NCI-H2081 (cell line): ENCODE measurements around the gene ADAM12.
"Not testable (repeated sequence)": the region's sequence is repeated elsewhere in the genome, so short reads cannot be mapped to it uniquely, and the experiment has no call there.

ENCODE experiments used
- DNase-seq, 2 experiments: peaks; one replicate each; lab custom pipeline; 2025; lab: John Stamatoyannopoulos, UW

Gene ADAM12

GRCh38 chr10:126052171-126052570, 336.1 kb downstream of the ADAM12 start:
- no peak for DNase-seq

- no peak for DNase-seq
Measured at GRCh38 chr10:126049759-126050700, 338.2 kb downstream of the ADAM12 start.

- DNase-seq = not testable (repeated sequence)
Measured at GRCh38 chr10:126047749-126048148, 340.5 kb downstream of the ADAM12 start.

GRCh38 chr10:126046831-126047230, 341.4 kb downstream of the ADAM12 start:
- no peak for DNase-seq

- DNase-seq = no peak
Measured at GRCh38 chr10:126045861-126046260, 342.4 kb downstream of the ADAM12 start.

GRCh38 chr10:126043389-126043788, 344.9 kb downstream of the ADAM12 start:
- no peak for DNase-seq

- DNase-seq = no peak
Measured at GRCh38 chr10:126042906-126043305, 345.4 kb downstream of the ADAM12 start.

- DNase-seq = no peak
Measured at GRCh38 chr10:126042354-126042753, 345.9 kb downstream of the ADAM12 start.

- no peak for DNase-seq
Measured at GRCh38 chr10:126041804-126042231, 346.5 kb downstream of the ADAM12 start.

GRCh38 chr10:126041117-126041516, 347.2 kb downstream of the ADAM12 start:
- DNase-seq = no peak

GRCh38 chr10:126037946-126038345, 350.3 kb downstream of the ADAM12 start:
- DNase-seq = no peak

GRCh38 chr10:126036515-126036914, 351.8 kb downstream of the ADAM12 start:
- DNase-seq = no peak

- no peak for DNase-seq
Measured at GRCh38 chr10:126034586-126034985, 353.7 kb downstream of the ADAM12 start.

- DNase-seq = no peak
Measured at GRCh38 chr10:126029999-126030398, 358.3 kb downstream of the ADAM12 start.

- no peak for DNase-seq
Measured at GRCh38 chr10:126027692-126028091, 360.6 kb downstream of the ADAM12 start.

GRCh38 chr10:126022841-126023240, 365.4 kb downstream of the ADAM12 start:
- no peak for DNase-seq

GRCh38 chr10:126021833-126022500, 366.3 kb downstream of the ADAM12 start:
- no peak for DNase-seq

GRCh38 chr10:126017961-126018560, 370.2 kb downstream of the ADAM12 start:
- DNase-seq = no peak

GRCh38 chr10:126016882-126017281, 371.4 kb downstream of the ADAM12 start:
- DNase-seq = no peak

- no peak for DNase-seq
Measured at GRCh38 chr10:126016156-126016805, 372.0 kb downstream of the ADAM12 start.

- DNase-seq = no peak
Measured at GRCh38 chr10:126015413-126015812, 372.9 kb downstream of the ADAM12 start.

GRCh38 chr10:126014309-126014708, 374.0 kb downstream of the ADAM12 start:
- DNase-seq = no peak
